ENCODE data around the gene MST1. TPM values are rescaled to one million over a fixed set of nuclear protein-coding genes. Genes with fewer than 3 reads are reported as not detected.

Gene MST1
- total RNA-seq (2014; rRNA removed; shearing (Covaris generic)) = 0.10 TPM in 1 of 2 replicates, not detected in the other

GRCh38 chr3:49689046-49689907, at the start of gene MST1, which contains the start of gene RNF123:
Gene MST1 (minus strand): TSS chr3:49689474. CDS start chr3:49688691, 783 bp downstream.
Gene RNF123 (plus strand): TSS chr3:49689557. CDS start chr3:49691166, 1,609 bp downstream.
- peak; percentile 73 for DNase-seq (ENCODE audit: low spot score)

GRCh38 chr3:49738067-49738713, 48.9 kb upstream of the MST1 start:
- DNase-seq (ENCODE audit: low spot score) = no peak

DNA sequence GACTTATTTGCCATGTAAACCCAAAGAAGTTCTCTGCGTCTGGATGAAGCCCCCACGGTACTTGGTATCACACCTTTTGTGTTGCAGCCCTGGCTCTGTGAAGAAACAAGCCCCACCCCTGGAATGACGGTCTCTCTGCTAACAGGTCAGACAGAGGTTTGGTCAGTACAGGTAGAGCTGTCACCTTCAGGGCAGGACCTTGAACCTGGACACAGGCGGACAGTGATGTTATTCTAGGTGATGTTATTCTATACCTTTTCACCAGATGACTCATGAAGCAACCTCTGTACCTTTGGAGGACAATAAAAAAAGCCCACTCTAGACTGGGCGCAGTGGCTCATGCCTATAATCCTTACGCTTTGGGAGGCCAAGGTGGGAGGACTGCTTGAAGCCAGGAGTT, 45.5 kb upstream of the MST1 start:
- no peak for DNase-seq (ENCODE audit: low spot score)

DNA sequence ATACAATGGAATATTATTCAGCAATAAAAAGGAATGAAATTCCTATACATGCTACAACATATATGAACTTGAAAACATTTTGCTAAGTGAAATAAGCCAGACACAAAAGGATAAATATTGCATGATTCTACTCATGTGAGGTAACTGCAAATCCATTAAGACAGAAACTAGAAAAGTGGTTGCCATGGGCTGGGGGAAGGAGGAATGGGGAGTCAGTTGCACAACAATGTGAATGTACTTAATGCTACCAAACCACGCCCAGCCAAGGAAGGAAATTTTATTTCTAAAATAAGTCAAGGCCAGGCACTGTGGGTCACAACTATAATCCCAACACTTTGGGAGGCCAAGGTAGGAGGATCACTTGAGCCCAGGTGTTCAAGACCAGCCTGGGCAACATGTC, 44.3 kb upstream of the MST1 start:
- no peak for DNase-seq (ENCODE audit: low spot score)

DNA sequence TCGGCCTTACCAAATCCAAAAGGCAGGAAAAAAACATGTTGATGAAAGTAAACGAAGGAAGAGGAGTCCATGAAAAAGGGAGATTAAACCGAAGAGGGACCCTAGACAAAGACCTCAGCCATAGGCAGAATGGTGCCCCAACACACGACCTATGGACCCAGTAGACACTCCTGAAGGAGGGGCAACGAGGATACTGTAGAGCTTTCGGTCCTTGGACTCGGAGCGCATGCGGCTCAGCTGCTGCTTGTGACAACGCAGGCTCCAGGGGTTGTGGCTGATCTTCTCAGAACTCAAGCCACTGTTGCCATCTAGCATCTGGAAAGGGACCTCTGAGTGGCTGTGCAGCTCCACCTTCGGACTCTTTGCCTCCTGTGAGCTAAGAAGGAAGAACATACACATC, 43.3 kb upstream of the MST1 start:
- DNase-seq (ENCODE audit: low spot score) = no peak

DNA sequence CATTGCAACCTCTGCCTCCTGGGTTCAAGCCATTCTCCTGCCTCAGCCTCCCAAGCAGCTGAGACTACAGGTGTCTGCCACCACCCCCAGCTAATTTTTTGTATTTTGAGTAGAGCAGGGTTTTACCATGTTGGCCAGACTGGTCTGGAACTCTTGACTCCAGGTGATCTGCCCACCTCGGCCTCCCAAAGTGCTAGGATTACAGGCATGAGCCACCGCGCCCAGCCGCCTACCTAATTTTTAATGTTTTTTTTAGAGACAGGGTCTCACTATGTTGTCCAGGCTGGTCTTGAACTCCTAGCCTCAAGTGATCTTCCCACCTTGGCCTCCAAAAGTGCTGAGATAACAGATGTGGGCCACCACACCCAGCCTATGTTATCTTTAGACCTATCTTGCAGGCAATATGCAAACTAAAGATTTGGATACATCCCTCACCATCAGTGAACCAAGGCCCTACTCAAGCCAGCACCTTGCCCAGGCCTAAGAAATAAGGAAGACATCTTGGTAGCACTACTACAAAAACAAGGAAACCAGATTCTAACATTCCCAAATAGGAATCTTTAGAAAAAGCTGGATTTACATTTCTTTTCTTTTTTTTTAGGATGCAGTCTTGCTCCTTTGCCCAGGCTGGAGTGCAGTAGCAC, 40.8 kb upstream of the MST1 start:
- no peak for DNase-seq (ENCODE audit: low spot score)

DNA sequence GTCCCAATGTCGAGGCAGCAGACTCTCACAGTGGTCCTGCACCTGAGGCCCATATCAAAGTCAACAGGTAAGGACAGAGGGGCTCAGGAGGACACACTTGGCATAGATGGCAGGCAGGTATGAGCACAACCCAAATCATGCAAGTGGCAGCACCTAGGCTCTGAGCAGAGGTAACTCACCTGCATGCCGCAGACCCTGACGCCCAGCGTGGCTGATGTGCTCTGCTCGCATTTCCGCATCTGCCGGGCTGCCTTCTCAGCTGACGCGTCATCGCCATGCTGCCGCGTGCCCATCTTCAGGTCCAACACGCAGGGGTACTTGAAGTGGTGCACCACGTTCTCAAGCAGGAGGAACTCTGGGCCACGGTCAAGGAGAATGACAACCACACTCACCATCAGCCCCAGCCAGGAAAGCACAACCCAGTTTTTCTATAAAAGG, 38.7 kb upstream of the MST1 start:
- no peak for DNase-seq (ENCODE audit: low spot score)

- DNase-seq (ENCODE audit: low spot score) = no peak
Observed at GRCh38 chr3:49727154-49727923, 38.1 kb upstream of the MST1 start.

DNA sequence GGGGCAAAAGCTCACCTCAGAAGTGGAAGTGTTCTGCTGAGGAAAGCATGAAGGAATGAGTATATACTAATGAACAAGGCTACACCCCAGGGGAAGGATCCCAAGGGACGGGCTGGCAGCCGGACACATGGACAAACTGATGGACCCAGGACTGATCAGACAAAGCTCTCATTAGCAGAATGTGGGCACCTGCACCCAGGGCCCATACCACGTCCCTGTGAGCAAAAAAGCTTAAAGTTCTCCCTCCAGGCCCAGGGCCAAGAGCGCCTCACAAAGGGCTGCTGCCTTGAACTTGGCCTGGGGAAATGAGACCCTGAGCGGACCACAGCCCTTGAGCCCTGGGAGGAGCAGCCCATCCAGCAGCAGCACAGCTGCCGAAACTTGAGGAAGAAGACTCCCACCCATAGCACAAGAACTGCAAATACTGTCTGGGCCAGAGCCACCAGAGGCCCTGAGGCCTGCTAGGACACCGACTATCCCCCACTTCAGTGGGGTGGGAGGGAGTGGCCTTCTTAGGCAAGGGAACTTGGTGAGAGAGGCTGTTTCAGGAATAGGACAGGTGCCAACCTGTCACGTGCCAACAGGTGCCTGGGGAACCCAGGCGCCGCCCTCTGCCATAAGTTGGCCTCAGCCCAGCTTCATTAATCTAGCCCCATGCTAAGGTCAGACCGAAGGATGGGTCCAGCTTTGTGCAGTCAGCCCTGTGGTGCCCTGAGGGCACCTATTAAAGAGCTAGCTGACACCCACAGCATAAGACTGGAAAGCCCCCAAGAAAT, 36.8 kb upstream of the MST1 start:
- DNase-seq (ENCODE audit: low spot score) = no peak

- no peak for DNase-seq (ENCODE audit: low spot score)
Observed at GRCh38 chr3:49724586-49724985, 35.3 kb upstream of the MST1 start.

GRCh38 chr3:49723628-49724551, 34.6 kb upstream of the MST1 start, which contains the start of gene GMPPB:
Gene GMPPB (minus strand): TSS chr3:49723951. CDS start chr3:49723726, 225 bp downstream.
- DNase-seq (ENCODE audit: low spot score) = peak; percentile 90

DNA sequence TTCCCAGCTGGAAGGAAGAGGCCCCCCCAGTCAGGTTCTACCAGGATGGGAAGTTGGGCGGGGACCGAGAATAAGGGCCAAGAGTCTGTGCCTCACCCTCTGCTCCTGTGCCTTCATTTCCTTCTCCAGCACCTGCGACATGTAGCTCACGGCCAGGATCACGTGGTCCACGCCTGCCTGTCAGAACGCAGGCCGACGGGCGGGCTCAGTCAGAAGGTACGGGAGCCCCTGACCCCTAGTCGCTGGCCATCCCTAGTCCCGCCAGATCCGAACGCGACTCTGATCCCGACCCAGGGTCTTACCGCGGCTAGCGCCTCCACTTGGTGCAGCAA, 34.0 kb upstream of the MST1 start:
- no peak for DNase-seq (ENCODE audit: low spot score)

DNA sequence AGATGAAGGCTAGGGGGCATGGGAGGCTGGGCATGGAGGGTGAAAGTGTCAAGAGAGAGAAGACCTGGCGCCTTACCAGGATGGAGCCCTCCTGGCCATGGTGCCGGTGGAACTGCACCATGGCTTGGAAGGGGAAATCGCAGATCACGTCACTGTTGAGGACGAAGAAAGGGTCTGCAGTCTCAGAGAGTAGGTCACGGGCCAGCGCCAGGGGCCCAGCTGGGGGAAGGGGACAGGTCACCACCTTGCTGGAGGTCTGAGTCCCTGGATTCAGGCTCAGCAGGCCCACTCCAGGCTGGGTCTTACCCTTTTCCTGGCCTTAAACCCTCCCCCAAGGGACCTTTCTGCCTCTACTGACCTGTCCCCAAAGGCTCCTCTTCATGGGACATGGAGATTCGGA, 33.6 kb upstream of the MST1 start:
- DNase-seq (ENCODE audit: low spot score) = no peak

- no peak for DNase-seq (ENCODE audit: low spot score)
Observed at GRCh38 chr3:49721896-49722781, 32.9 kb upstream of the MST1 start.

- no peak for DNase-seq (ENCODE audit: low spot score)
Observed at GRCh38 chr3:49721596-49721895, 32.3 kb upstream of the MST1 start.

DNA sequence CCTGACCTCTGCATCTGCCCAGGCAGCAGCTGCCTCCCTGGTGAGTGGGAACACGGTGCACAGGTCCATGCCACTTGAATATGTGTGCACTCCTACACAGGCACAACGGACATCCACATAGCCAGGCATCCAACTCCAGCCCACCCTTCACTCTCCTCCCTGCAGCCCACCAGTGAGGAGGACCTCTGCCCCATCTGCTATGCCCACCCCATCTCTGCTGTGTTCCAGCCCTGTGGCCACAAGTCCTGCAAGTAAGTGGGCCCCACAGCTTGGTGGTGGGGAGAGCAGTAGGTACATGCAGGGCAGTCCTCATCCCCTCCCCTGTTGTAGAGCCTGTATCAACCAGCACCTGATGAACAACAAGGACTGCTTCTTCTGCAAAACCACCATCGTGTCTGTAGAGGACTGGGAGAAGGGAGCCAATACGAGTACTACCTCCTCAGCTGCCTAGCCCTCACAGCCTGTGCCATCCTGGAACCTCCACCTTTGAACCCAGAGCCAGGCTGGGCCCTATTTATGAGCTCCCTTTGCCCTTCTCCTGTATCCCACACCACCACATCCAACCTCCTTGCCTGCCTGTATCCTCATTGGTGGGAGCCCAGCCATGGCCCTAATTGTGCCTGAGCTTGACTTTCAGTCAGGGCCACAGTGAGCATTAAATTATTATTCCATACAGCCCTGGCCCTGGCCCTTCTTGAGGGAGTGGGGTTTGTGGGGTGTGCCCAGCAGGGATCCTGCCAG, 31.8 kb upstream of the MST1 start:
- DNase-seq (ENCODE audit: low spot score) = no peak

GRCh38 chr3:49719214-49719884, 30.1 kb upstream of the MST1 start, which contains the start of gene AMIGO3:
Gene AMIGO3 (minus strand): TSS chr3:49719684. CDS start chr3:49719465, 219 bp downstream.
- DNase-seq (ENCODE audit: low spot score) = no peak

- DNase-seq (ENCODE audit: low spot score) = no peak
Observed at GRCh38 chr3:49718858-49719213, 29.6 kb upstream of the MST1 start.
